Bronchial epithelial cell (primary cell): ENCODE results near the gene NME7. TPM values are rescaled to one million over a fixed set of nuclear protein-coding genes. Genes with fewer than 3 reads are reported as not detected.
"Not testable (repeated sequence)": the region's sequence is repeated elsewhere in the genome, so short reads cannot be mapped to it uniquely, and the experiment has no call there.

Experiments used
- DNase-seq: peaks from one replicate; pipeline ENCODE4 v3.0.0-alpha.2; 2010; ENCODE audit warnings: low read depth
- FAIRE-seq: peaks from 2 replicates; lab custom pipeline; 2011; peaks lifted over from hg19 to GRCh38; lab: Jason Lieb, UNC
- H3K27me3 ChIP-seq: 2 replicates; pipeline ENCODE4 v1.5.1; 2011; ENCODE audit warnings: low read length; ENCODE audit not compliant: control insufficient read depth, insufficient read depth
- H3K36me3 ChIP-seq: 2 replicates; pipeline ENCODE4 v1.5.1; 2011; ENCODE audit warnings: low read length; ENCODE audit not compliant: control insufficient read depth, insufficient read depth
- H3K4me3 ChIP-seq: 2 replicates; pipeline ENCODE4 v1.5.1; 2011; ENCODE audit warnings: mild to moderate bottlenecking, low read depth, low read length, control low read depth
- total RNA-seq: library from RNA; depleted of rRNA; stranded (reverse); fragments of >200 nt; gene quantifications from 2 replicates; pipeline ENCODE4 v1.2.1, GENCODE V29; 2014
- TF ChIP-seq, protein P1 (sequence below): IDR thresholded peaks from 2 replicates; pipeline ENCODE4 v1.5.1; 2011; ENCODE audit warnings: mild to moderate bottlenecking, moderate library complexity, low read length, control low read depth, inconsistent platforms; ENCODE audit not compliant: insufficient read depth, severe bottlenecking

NME7 gene
- total RNA-seq, 1 donor from 2014 or later, result 11.6 TPM

GRCh38 chr1:169295425-169295824 is 72.2 kb downstream of the NME7 start:
- no peak for FAIRE-seq
- no peak for DNase-seq
- H3K36me3 ChIP-seq, result no peaks in the 10 kb centered on the region
- H3K27me3 ChIP-seq, result no peaks in the 10 kb centered on the region
- TF ChIP-seq, protein P1, sequence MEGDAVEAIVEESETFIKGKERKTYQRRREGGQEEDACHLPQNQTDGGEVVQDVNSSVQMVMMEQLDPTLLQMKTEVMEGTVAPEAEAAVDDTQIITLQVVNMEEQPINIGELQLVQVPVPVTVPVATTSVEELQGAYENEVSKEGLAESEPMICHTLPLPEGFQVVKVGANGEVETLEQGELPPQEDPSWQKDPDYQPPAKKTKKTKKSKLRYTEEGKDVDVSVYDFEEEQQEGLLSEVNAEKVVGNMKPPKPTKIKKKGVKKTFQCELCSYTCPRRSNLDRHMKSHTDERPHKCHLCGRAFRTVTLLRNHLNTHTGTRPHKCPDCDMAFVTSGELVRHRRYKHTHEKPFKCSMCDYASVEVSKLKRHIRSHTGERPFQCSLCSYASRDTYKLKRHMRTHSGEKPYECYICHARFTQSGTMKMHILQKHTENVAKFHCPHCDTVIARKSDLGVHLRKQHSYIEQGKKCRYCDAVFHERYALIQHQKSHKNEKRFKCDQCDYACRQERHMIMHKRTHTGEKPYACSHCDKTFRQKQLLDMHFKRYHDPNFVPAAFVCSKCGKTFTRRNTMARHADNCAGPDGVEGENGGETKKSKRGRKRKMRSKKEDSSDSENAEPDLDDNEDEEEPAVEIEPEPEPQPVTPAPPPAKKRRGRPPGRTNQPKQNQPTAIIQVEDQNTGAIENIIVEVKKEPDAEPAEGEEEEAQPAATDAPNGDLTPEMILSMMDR, result no peak
- no peak overlapping the region for H3K4me3 ChIP-seq

DNA sequence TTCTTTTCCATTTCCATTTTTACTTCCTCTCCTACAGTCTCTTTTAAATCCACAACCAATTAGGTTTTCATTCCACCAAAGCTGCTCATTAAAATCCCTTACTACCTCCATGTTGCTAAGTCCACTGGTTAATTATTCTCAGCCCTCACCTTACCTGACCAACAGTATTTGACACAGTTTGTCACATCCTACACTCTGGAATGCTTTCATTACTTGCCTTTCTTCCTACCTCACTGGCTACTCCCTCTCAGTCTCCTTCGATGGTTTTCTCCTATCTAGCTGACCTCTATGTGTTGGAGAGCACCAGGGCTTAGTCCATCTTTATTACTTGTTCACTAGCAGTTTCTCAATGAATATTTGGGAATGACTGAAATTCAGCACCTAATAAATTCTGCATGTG is 78.6 kb downstream of the NME7 start:
- TF ChIP-seq, protein P1, result no peak
- FAIRE-seq, result no peak

DNA sequence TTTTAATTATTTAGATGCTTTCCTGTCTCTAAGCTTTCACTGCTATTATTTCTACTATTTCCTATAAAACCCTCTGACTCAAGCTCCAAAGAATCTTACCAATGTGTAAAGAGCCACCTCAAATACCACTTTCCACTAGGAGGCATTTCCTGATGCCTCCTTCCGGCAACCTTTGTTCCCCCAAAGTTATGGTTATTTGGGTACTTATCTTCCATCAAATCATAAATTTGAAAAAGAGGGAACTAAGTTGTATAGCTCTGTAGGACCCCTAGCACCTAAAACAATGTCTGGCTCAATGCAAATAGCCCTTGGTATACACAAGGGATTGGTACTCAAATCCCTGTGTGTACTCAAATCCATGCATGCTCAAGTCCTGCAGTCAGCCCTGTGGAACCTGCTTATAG is 79.6 kb downstream of the NME7 start:
- no peak overlapping the region for H3K4me3 ChIP-seq
- FAIRE-seq (peak; percentile 28), DNase-seq (peak; percentile 44)
- H3K27me3 ChIP-seq, result no peaks in the 10 kb centered on the region
- TF ChIP-seq, protein P1, result no peak
- H3K36me3 ChIP-seq, result no peaks in the 10 kb centered on the region

More for the DNA sequence above, 78.6 kb downstream of the NME7 start:
- DNase-seq, result peak; percentile 26
- H3K27me3 ChIP-seq, result no peaks in the 10 kb centered on the region
- H3K4me3 ChIP-seq, result no peak overlapping the region
- H3K36me3 ChIP-seq, result no peaks in the 10 kb centered on the region

DNA sequence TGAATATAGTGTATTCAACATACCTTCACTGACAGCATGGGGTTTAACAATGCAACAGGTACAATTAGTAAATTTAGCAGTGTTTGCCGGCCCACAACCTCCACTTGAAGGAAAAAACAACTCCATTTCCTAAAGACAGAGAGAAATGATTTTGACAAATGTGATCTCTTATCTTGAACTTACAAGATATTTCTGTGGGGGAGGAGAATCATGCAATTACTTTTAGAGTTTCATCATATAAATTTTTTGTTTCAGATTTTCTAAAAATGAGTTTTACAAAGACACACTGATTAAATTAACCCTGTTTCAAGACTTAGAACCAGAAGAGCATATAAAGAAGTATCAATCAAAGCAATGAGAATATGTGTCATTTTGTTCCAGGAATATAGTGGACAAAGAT is 80.3 kb downstream of the NME7 start:
- TF ChIP-seq, protein P1, result no peak
- no peak for DNase-seq
- H3K4me3 ChIP-seq, result no peak overlapping the region
- no peaks in the 10 kb centered on the region for H3K36me3 ChIP-seq
- FAIRE-seq, result no peak
- H3K27me3 ChIP-seq, result no peaks in the 10 kb centered on the region

- DNase-seq, FAIRE-seq, H3K4me3 ChIP-seq, H3K27me3 ChIP-seq, H3K36me3 ChIP-seq: not testable (repeated sequence)
These were observed 86.0 kb downstream of the NME7 start for GRCh38 chr1:169281562-169281961.

GRCh38 chr1:169271098-169271497 is 96.5 kb downstream of the NME7 start:
- DNase-seq (no peak), FAIRE-seq (no peak)
- TF ChIP-seq, protein P1, result no peak
- no peaks in the 10 kb centered on the region for H3K36me3 ChIP-seq
- H3K4me3 ChIP-seq, result no peak overlapping the region
- no peaks in the 10 kb centered on the region for H3K27me3 ChIP-seq
